LHCN-M2 (cell line): ENCODE results near the gene MAT1A. TPM values are rescaled to one million over a fixed set of nuclear protein-coding genes. Genes with fewer than 3 reads are reported as not detected.
A peak's percentile ranks its signal among the peaks of the same experiment; 100 is the strongest.
"Not testable (repeated sequence)": the region's sequence is repeated elsewhere in the genome, so short reads cannot be mapped to it uniquely, and the experiment has no call there.

ENCODE experiments used
- DNase-seq: peaks from one replicate; pipeline ENCODE4 v3.0.0-alpha.2; 2012; ENCODE audit warnings: low read depth
- polyA plus RNA-seq: library from polyadenylated mRNA; unstranded; fragments of >200 nt; gene quantifications from one replicate; pipeline ENCODE4 v1.2.1, GENCODE V29; 2012; ENCODE audit warnings: missing spikeins
- total RNA-seq: library from RNA; depleted of rRNA; stranded (reverse); fragments of >200 nt; gene quantifications from 2 replicates; pipeline ENCODE4 v1.2.3, GENCODE V29; 2014; rRNA removed

The MAT1A gene
- not detected in 2 replicates for total RNA-seq
- polyA plus RNA-seq = not detected

DNA sequence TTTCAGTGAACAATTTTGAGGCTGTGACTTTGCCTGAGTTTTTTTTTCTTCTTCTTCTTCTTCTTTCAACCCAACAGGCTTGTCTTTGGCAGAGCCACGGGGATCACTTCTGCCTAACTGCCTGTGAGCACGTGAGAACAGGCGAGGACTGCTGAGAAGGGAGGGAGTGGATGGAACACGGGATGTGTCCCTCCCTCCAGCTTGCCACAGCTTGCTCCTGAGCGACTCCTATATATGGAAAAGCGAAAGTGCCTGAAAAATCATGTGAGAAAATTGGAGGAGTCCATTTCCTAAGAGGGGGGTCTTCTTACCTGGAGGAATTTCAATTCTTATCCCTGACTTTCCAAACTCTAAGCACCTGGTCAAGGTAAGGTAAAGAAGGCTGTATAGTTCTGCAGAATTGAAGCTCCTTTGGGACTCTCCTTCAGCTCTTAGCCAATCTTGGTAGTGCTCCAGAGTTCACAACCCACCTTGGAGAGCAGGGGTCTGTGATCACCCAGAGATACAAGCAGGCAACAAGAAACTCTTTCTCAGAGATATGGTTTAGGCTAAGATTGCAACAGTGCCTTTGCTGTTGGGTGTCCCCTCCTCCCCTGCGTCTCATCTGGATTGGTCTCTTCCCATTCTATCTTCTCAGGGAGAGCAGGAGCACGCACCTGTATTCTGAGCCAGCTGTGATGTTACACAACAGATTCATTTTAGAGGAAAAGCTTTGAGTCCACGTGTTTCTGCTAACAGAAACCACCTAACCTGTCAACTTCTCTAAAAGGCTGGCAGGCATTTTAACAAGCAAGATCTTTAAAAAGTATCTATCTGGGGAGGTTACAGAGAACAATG, at the start of gene MAT1A:
Gene MAT1A, minus strand, starts transcription at position 208 of the 837 bp plus-strand sequence. CDS start 235 bp downstream, outside the sequence.
- DNase-seq = peak; percentile 10

DNA sequence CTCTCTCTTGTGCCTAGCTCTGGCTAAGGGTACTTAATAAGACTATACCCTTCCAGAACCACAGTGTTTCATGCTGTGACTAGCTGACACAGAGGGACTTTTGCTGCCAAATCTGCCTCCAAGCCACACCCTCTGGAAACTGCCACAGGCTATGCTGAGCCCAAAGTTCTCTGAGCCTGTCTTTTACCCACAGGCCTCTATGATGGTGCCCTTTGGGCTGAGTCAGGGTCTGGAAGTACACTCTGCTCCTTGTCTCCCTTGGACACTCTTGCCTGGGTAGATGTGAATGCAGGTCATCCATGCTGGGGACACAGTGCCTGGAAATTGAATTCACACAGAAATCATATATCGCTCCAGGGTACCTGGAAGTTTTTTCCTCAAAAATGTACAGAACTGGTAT, 44.5 kb upstream of the MAT1A start:
- DNase-seq = no peak

DNA sequence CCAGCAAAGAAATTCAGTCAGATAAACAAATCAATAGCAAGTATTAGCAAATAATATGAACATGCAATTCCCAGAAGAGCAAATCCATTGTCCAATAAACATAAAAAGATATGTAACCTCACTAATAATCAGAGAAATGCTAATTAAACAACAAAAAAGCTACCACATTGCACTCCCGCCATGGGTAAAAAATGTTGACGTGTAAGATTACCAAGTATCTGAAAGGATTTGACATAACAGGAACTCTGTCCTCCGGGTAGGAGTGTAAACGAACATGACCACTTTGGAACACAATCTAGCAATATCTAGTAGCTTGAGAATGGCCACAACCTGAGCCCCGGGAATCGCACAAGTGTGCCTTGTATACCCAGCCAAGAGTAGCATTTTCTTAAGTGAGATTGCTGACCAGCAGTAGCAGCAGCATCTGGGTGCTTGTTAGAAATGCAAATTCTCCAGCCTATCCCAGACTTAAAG, 35.5 kb upstream of the MAT1A start:
- no peak for DNase-seq

GRCh38 chr10:80324086-80324485, 34.6 kb upstream of the MAT1A start:
- peak; percentile 45 for DNase-seq

DNA sequence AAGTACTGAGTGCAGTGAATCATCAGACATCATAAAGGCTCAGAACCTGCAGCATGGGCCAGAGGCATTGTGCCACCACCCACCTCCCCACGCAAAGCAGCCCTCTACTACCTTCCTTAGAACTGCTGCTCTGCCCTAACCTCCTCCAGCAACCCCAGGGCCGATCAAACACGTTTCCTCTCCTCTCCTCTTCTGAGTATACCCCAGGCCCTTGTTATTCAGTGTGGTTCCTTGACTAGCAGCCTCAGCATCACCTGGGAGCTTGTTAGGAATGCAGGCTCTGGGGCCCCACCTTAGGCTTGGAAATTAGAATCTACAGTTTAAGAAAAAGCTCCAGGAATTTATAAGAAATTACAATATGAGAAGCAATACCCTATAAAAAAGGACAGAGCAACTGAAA, 33.9 kb upstream of the MAT1A start:
- DNase-seq = no peak

DNA sequence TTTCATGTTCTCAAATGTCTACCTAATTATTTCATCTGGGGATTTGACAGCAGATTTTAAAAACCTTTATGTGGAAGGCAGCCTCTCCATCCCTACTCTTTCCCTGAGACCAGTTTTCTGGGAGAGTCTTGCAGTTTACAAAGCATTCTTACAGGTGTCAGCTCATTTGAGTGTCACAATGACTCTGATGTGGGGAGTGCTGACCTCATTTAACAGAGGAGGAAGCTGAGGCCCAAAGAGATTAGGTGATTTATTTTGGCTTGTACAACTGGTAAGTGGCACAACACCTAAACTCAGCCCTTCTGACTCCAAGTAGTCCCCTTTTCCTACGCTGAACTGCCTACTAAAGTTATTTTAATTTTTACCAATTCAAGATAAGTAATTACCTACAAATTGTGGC, 33.3 kb upstream of the MAT1A start:
- DNase-seq = no peak

DNA sequence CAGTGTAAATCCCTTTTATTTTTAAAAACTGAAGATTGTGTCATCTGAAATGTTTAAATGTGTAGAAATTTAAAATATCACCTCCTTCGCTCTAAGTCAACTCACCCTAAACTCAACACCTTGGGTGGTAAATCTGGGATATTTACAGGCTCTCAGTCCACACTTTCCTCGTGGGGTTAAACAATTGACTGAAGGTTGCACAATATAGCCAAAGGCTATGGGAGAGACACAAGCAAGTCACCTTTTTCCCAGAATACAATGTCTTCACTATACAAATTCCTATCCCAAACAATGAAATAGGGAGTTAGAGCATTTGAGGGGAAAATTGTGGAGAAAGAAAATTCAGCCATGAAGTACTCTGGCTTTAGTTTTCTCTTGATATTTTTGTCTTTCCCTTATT, 32.7 kb upstream of the MAT1A start:
- DNase-seq = no peak

DNA sequence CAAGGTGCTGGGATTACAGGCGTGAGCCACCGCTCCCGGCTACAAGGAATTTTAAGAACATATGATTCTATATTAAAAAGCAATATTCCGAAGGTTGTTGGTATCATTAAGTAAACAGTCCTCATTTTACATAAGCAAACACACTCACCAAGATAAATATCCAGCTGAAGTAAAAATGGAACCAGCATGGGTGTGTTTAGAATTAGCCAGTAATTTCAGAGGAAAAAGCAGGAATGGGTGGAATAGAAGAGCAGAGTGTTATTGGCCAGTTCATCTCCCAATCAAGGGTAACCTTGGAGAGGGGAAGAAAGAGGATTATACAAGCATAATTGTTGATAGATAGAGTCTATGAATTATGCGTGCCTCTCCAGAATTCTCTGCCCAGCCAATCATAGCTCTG, 31.7 kb upstream of the MAT1A start:
- no peak for DNase-seq

- no peak for DNase-seq
Measured at GRCh38 chr10:80320377-80320776, 30.9 kb upstream of the MAT1A start.

- DNase-seq = no peak
Measured at GRCh38 chr10:80319725-80320290, 30.4 kb upstream of the MAT1A start.

GRCh38 chr10:80319318-80319717, 29.9 kb upstream of the MAT1A start:
- no peak for DNase-seq

DNA sequence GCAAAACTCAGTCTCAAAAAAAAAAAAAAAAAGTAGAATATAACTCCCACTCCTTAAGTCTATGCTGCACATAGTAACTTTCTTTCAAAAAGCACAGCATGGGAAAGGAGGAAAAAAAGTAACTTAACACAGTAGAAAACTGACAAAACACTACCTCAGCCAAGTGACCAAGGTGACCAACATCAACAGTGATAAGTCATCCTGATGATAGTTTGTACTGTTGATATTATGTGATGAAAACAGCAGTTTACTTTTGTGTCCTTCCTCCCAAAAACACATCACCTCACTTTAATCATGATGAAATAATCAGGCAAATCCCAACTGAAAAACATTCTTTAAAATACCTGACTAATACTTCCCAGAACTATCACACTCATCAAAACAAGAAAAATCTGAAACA, 29.3 kb upstream of the MAT1A start:
- no peak for DNase-seq

- DNase-seq = no peak
Measured at GRCh38 chr10:80315391-80315790, 25.9 kb upstream of the MAT1A start.

DNA sequence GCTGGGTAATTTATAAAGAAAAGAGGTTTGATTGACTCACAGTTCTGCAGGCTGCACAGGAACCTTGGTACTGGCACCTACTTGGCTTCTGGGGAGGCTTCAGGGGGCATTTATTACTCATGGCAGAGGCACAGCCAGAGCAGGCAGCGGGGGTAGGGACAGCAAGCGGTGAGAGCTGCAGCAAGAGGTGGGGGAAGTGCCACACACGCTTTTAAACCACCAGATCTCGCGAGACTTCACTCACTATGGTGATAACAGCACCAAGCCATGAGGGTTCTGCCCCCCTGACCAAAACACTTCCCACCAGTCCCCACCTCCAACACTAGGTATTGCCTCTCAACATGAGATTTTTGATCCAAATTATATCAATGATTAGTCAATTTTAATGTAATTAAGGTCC, 24.1 kb upstream of the MAT1A start:
- DNase-seq = no peak

- not testable (repeated sequence) for DNase-seq
Measured at GRCh38 chr10:80305989-80306388, 16.5 kb upstream of the MAT1A start.

DNA sequence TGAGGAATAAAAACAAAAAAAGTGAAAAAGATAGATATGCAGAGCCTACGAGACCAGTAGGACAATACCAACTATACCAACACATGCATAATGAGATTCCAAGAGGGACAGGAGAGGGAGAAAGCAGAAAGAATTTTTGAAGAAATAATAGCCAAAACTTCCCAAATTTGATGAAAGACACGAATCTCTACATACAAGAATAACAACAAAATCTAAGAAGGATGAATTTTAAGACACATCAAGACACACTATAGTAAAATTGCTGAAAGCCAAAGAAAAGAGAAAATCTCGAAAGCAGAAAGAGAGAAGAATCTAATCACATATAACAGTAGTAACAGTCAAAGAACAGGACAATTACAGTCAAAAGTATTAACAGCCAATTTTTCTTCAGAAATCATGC, 7.5 kb upstream of the MAT1A start:
- no peak for DNase-seq

DNA sequence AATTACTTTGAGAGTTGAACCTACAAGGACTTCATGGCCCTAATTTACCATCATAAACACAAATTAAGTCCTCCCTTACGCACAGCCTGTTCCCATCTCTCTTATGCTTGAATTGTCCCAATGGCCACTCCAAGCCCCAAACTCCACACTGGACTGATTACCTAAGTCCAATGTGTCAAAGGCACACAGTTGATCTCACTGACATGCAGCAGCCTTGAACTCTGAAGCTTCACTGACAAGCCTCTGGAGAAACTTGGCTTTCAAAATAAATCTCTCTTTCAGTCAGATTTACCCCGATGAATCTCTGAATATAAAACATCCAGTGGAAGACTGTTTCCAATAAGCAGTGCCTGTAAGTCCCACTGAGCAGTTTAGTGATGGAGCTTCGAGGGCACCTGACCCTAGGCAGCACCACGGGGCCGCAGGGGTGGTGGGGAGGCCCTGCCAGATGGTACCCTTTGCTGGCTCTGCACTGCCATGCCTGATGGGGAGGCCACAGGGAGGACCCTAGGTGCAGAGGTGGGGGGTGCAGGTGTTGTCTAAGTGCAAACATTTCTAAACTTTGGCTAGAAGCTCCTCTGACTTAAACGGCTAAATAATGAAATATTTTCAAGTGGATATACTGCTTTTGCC, 3.3 kb upstream of the MAT1A start:
- no peak for DNase-seq

DNA sequence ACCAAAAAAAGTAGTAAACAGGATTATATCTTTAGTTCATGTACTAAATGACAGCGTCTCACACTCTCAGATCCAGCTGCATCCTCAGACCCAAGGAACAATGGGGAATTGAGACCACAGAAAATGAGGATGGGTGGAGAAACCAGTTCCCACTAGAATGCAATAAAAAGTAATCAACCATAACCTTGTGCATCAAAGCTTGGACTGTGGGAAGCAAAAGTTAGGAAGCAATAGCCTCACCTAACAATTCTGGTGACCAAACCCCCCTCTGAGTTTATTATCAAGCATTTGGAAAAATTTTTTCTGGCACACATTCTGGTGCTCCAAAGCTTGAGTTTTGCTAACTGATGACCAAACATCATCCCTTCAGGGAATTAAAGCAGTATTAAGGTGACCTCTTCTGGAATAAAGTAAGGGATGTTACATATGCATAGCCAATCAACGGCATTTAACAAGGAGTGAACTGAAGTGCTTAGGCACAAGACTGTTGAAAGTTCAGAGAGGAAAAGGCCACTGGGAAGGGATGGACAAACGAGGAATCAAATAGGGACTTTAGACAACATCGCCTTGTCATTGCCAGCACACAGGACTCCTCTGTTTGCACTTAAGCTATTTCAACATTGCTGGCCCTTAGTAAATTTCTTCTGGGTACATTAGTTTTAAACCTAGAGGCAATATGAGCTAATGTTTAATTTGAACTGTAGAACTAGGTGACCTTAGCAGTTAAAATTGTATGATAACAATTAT, 1.2 kb upstream of the MAT1A start:
- no peak for DNase-seq

DNA sequence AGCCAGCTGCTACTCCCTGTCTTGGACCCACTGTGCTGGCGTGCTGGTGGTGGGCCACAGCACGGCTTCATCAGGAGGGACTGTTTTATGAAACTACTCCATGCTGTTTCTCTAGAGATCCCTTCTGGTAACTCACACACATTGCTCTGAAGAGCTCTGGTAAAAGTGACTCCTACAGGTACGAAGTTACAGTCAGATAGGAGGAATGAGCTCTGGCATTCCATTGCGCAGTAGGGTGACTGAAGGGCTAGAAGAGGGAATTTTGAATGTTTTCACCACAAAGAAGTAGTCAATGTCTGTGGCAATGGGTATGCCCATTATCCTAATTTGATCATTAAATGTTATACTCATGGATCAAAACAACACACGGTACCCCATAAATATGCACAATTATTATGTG, 609 bp downstream of the MAT1A start:
- no peak for DNase-seq

GRCh38 chr10:80284522-80284921, 4.9 kb downstream of the MAT1A start:
- DNase-seq = no peak

DNA sequence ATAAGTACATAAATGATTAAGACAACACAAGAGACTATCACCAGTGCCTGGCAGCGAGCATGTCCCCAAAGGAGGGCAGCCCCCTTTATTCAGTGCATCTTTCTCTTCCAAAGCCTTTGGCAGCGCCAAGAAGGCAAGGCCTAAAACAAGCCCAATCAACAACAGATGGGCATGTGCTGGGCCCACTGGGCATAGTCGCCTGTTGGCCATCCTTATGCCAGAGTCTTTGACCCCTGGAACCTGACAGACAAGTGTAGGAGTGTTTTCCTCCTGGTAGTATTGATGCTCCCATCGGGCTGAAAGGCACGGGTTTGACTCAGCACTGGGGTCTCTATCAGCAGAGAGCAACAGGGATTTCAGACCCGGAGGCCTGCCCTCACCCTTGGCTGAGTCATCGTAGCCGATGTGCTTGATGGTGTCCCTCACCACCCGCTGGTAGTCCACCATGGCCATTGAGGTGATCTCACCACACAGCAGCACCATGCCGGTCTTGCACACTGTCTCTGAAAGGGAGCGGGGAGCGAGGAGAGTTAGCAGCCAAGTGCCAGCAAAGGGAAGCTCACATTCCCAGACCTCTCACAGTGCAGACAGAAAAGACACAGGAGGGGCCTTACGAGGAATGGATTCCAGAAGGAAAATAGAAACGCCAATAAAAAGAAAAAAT, 5.8 kb downstream of the MAT1A start:
- DNase-seq = no peak
